ENCODE results near the gene VSIG4. TPM values are rescaled to one million over a fixed set of nuclear protein-coding genes. Genes with fewer than 3 reads are reported as not detected.

The VSIG4 gene
- total RNA-seq, 3 donors from 2014 or later, result 7.3 to 80.5 (median 79.9) TPM

DNA sequence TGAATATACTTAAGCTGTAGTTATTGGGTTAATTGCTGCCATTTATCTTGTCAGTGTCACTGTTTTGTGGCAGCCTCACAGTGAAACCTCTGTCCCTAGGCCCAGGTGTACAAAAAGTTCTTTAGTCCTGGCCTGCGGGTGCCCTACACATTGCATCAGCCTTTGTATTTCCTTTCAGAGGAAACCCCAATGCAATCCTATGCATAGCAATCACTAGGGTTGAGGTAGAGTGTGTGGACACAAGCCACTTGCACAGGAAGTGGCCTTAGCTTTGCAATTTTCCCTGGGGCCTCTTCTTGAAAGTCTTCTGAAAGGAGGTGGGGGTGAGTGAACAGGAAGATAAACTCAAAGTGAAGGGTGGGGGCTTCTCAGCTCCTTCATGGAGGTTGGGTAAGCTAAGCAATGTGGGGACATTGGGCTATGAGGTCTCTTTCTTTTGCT, 27.8 kb downstream of the VSIG4 start:
- DNase-seq (no peak), ATAC-seq (peak; percentile 69)
- TF ChIP-seq, protein P1, sequence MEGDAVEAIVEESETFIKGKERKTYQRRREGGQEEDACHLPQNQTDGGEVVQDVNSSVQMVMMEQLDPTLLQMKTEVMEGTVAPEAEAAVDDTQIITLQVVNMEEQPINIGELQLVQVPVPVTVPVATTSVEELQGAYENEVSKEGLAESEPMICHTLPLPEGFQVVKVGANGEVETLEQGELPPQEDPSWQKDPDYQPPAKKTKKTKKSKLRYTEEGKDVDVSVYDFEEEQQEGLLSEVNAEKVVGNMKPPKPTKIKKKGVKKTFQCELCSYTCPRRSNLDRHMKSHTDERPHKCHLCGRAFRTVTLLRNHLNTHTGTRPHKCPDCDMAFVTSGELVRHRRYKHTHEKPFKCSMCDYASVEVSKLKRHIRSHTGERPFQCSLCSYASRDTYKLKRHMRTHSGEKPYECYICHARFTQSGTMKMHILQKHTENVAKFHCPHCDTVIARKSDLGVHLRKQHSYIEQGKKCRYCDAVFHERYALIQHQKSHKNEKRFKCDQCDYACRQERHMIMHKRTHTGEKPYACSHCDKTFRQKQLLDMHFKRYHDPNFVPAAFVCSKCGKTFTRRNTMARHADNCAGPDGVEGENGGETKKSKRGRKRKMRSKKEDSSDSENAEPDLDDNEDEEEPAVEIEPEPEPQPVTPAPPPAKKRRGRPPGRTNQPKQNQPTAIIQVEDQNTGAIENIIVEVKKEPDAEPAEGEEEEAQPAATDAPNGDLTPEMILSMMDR (IDR thresholded peaks at IDR 0.05), result no peak
- no peak overlapping the region for H3K4me3 ChIP-seq
- H3K9me3 ChIP-seq, result no peaks in the 10 kb centered on the region
- no peaks in the 10 kb centered on the region for H3K36me3 ChIP-seq (ENCODE audit: low read depth)
- no peaks in the 10 kb centered on the region for H3K4me1 ChIP-seq (ENCODE audit: low read depth)
- intact Hi-C loops (cut with DNase I, micrococcal nuclease), result no loop called here

DNA sequence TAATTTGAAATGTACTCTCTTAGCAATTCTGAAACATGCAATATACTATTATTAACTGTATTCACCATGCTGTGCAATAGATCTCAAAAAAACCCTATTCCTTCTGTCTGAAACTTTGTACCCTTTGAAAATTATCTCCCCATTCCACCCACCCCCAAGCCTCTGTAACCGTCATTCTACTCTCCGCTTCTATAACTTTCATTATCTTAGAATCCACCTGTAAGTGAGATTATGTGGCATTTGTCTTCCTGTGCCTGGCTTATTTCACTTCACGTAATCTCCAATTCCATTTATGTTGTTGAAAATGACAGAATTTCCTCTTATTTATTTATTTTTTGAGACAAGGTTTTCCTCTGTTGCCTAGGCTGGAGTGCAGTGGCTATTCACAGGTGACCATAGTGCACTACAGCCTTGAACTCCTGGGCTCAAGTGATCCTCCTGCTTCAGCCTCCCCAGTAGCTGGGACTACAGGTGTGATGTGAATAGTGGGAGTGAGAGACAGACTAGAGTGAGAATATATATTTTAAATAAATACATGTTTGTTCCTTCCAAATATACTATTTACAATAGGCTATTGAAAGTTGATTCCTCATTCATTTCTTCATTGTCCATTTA, 30.5 kb downstream of the VSIG4 start:
- TF ChIP-seq, protein P1 (IDR thresholded peaks at IDR 0.05), result no peak

DNA sequence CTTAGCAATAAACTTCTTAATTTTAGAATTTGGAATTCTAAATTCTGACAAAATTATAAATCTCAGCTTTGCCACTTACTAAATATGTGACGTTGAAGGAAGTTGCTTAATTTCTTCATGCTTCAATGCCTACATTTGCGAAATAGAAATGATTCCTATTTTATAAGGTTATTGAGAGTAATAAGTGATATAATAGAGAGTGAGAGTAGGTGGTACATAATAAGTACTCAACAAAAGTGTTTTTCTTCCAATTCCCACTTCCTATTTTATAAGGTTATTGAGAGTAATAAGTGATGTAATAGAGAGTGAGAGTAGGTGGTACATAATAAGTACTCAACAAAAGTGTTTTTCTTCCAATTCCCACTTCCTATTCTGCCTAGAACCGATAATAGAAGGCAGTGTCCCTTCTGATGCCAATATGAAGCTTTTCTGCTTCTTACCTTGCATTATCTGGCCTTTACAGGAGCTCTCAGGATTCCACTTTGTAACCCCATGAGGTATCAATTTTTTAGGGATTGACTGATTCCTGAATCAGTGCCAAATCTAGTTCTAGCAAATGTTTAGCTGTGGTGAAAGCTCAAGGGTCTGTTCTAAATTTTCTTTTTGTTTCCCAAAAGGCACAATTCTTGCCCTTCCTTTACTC, 31.4 kb downstream of the VSIG4 start:
- ATAC-seq, result no peak
- no peaks in the 10 kb centered on the region for H3K9me3 ChIP-seq
- no peaks in the 10 kb centered on the region for H3K36me3 ChIP-seq (ENCODE audit: low read depth)
- H3K4me3 ChIP-seq, result no peak overlapping the region
- DNase-seq, result no peak
- TF ChIP-seq, protein P1 (IDR thresholded peaks at IDR 0.05), result no peak
- H3K4me1 ChIP-seq (ENCODE audit: low read depth), result no peaks in the 10 kb centered on the region
- intact Hi-C loops (cut with DNase I, micrococcal nuclease), result no loop called here

More for the DNA sequence above, 30.5 kb downstream of the VSIG4 start:
- intact Hi-C loops (cut with DNase I, micrococcal nuclease), result no loop called here
- Histone ChIP-seq H3K4me3 (no peak overlapping the region), H3K36me3 (ENCODE audit: low read depth) (no peaks in the 10 kb centered on the region), H3K9me3 (no peaks in the 10 kb centered on the region), H3K4me1 (ENCODE audit: low read depth) (no peaks in the 10 kb centered on the region)
- no peak for DNase-seq
- ATAC-seq, result no peak

DNA sequence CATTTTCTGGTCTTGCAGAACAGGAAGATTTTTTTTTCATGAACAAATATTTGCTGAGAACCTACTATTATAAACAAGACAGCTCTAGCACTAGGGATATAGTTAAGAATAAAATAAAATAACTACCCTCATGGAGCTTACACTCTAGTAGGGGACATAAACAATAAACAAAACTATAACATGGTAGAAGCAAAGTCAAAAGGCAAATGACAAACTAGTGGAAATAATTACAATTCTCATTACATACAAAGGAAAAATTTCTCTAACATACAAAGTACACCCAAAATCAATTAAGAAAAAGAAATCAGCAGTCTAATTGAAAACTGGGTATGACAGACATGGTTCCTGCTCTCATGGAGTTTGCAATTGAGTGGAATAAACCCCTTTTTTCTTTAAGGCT, 32.0 kb downstream of the VSIG4 start:
- Histone ChIP-seq H3K36me3 (ENCODE audit: low read depth) (no peaks in the 10 kb centered on the region), H3K4me1 (ENCODE audit: low read depth) (no peaks in the 10 kb centered on the region), H3K9me3 (no peaks in the 10 kb centered on the region), H3K4me3 (no peak overlapping the region)
- TF ChIP-seq, protein P1 (IDR thresholded peaks at IDR 0.05), result no peak
- intact Hi-C loops (cut with DNase I, micrococcal nuclease), result no loop called here
- ATAC-seq, result no peak
- DNase-seq, result no peak

DNA sequence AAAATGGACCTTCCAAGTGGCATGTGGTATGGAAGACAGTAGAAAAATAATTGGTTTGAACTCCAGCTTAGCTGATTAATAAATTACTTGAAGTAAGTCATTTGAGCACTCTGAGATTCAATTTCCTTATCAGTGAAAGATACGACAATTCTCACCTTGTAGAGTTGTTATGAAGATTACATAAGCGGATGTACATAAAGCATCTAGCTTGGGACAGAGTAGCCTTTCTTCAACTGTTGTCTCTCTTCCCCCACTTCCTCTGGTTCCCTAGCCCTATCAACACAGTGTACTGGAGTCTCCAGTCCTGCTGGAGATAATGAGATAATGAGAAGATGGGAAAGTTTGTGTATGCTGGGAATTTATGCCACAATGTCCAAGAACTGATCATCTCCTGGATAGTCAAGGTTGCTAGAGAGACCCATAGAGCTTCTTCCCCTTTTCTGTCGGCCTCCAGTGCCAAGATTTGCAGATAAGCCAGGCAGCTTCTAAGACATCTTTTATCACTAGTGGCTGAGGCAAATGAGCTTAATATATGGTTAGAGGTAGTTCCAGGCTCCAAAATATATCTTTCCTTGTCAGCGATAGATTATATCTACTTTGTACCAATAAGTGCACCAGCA, 33.9 kb downstream of the VSIG4 start:
- TF ChIP-seq, protein P1 (IDR thresholded peaks at IDR 0.05), result no peak
- Histone ChIP-seq H3K9me3 (no peaks in the 10 kb centered on the region), H3K36me3 (ENCODE audit: low read depth) (no peaks in the 10 kb centered on the region), H3K4me1 (ENCODE audit: low read depth) (no peaks in the 10 kb centered on the region), H3K4me3 (no peak overlapping the region)
- ATAC-seq (no peak), DNase-seq (no peak)
- intact Hi-C loops (cut with DNase I, micrococcal nuclease), result no loop called here

Measured in mucosa of descending colon (tissue), 3 donors.